ENCODE measurements around the gene MRGPRE. TPM values are rescaled to one million over a fixed set of nuclear protein-coding genes. Genes with fewer than 3 reads are reported as not detected.
A peak's percentile ranks its signal among the peaks of the same experiment; 100 is the strongest.

MRGPRE gene
- total RNA-seq, 1 experiment from 2014 or later, result not detected

DNA sequence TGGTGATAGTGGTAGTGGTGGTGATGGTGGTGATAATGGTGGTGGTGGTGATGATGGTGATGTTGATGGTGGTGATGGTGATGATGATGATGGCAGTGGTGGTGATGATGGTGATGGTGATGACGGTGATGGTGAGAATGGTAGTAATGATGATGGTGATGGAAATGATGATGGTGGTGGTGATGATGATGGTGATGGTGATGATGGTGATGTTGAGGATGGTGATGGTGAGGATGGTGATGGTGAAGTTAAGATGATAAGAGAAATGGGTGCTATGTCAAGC, 25.4 kb downstream of the MRGPRE start:
- no peak overlapping the region for H2AFZ ChIP-seq (ENCODE audit: low read length)
- H3K4me2 ChIP-seq (ENCODE audit: insufficient read depth, insufficient read length, low read length), result no peak overlapping the region
- no peaks in the 10 kb centered on the region for H3K79me2 ChIP-seq (ENCODE audit: insufficient read depth, low read length)
- no peak overlapping the region for H3K14ac ChIP-seq (ENCODE audit: insufficient read depth, low read length)
- H3K27me3 Mint-ChIP-seq (ENCODE audit: low read depth), result peaks cover 48% of the 10 kb centered on the region
- no peak overlapping the region for H3K56ac ChIP-seq (ENCODE audit: insufficient read length, low read depth, low read length)
- peaks cover 0 to 4% of the 10 kb centered on the region in 2 experiments; a peak in 2 of 5 replicates for H3K9me3 Mint-ChIP-seq
- no peak overlapping the region for H2AK5ac ChIP-seq (ENCODE audit: insufficient read length, low read length)
- H3K9ac ChIP-seq (ENCODE audit: extremely low read depth, insufficient read length, low read length), result no peak overlapping the region
- no peak overlapping the region for H2BK20ac ChIP-seq (ENCODE audit: low read depth, low read length, poor library complexity, severe bottlenecking)
- H3K9me3 ChIP-seq (ENCODE audit: control insufficient read depth, low read depth, low read length), result no peaks in the 10 kb centered on the region
- H4K5ac ChIP-seq (ENCODE audit: insufficient read length, low read depth, low read length), result peak overlapping the region; percentile 12
- no peaks in the 10 kb centered on the region for H3K79me1 ChIP-seq (ENCODE audit: insufficient read depth, low read depth, low read length, poor library complexity, severe bottlenecking)
- H2BK120ac ChIP-seq (ENCODE audit: low read depth, low read length, poor library complexity, severe bottlenecking), result no peak overlapping the region
- TF ChIP-seq, protein P1, sequence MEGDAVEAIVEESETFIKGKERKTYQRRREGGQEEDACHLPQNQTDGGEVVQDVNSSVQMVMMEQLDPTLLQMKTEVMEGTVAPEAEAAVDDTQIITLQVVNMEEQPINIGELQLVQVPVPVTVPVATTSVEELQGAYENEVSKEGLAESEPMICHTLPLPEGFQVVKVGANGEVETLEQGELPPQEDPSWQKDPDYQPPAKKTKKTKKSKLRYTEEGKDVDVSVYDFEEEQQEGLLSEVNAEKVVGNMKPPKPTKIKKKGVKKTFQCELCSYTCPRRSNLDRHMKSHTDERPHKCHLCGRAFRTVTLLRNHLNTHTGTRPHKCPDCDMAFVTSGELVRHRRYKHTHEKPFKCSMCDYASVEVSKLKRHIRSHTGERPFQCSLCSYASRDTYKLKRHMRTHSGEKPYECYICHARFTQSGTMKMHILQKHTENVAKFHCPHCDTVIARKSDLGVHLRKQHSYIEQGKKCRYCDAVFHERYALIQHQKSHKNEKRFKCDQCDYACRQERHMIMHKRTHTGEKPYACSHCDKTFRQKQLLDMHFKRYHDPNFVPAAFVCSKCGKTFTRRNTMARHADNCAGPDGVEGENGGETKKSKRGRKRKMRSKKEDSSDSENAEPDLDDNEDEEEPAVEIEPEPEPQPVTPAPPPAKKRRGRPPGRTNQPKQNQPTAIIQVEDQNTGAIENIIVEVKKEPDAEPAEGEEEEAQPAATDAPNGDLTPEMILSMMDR (conservative IDR thresholded peaks at IDR 0.05), result no peak
- no peak overlapping the region for H3K4ac ChIP-seq (ENCODE audit: low read depth, low read length)
- peaks cover 2% of the 10 kb centered on the region for H4K20me1 ChIP-seq (ENCODE audit: control insufficient read depth, insufficient read depth, insufficient read length)
- DNase-seq, result no peak
- H3K4me1 ChIP-seq (ENCODE audit: insufficient read depth, low read length), result no peaks in the 10 kb centered on the region
- H2BK5ac ChIP-seq (ENCODE audit: insufficient read length, low read length), result no peak overlapping the region
- H4K91ac ChIP-seq (ENCODE audit: insufficient read length, low read depth, low read length), result no peak overlapping the region
- H3K27ac Mint-ChIP-seq, result no peak overlapping the region
- H3K4me1 Mint-ChIP-seq, result peaks cover 8 to 9% of the 10 kb centered on the region in 2 experiments
- no peak overlapping the region for H2BK12ac ChIP-seq (ENCODE audit: insufficient read length, low read depth, low read length)
- peaks cover 9% of the 10 kb centered on the region for H3K23me2 ChIP-seq (ENCODE audit: insufficient read length, low read depth, low read length, poor library complexity, severe bottlenecking)
- no peak overlapping the region for H3K4me3 Mint-ChIP-seq
- no peak overlapping the region for H3K27ac ChIP-seq (ENCODE audit: insufficient read length, low read depth, low read length)
- no peak overlapping the region for H2BK15ac ChIP-seq (ENCODE audit: low read depth, low read length)
- no peak overlapping the region for H3K18ac ChIP-seq (ENCODE audit: insufficient read length, low read depth, low read length)
- H3T11ph ChIP-seq (ENCODE audit: low read length), result no peak overlapping the region
- no peak overlapping the region for H3K23ac ChIP-seq (ENCODE audit: insufficient read length, low read depth, low read length)
- H3K36me3 Mint-ChIP-seq (ENCODE audit: insufficient read depth in 1 of 3, low read depth in 3 of 3), result no peaks in the 10 kb centered on the region
- no peak overlapping the region for H4K8ac ChIP-seq (replicated peaks; ENCODE audit: insufficient read length, low read depth, low read length)
- WGBS (ENCODE audit: extremely low coverage, insufficient read length, low lambda C conversion rate), result no CpG with 5 or more reads among the region's 1 CpG
- H3K27me3 ChIP-seq (ENCODE audit: insufficient read depth, low read length), result peaks cover 7% of the 10 kb centered on the region; the same call in 1 of the 2 replicates
